Activated CD4-positive, alpha-beta T cell treated with anti-CD3 and anti-CD28 coated beads, Interleukin-2, amount 50 U/mL, for 48 hours (primary cell): ENCODE data around the gene NUMB.

Experiments used
- DNase-seq, 2 experiments: peaks; one replicate each; pipeline ENCODE4 v3.0.0-alpha.2; 2020

The NUMB gene

GRCh38 chr14:73458183-73458976 is at the start of gene NUMB:
TSS of gene NUMB (minus strand) at chr14:73458546. CDS start at chr14:73355751, 102,795 bp downstream.
- DNase-seq = peak; percentile 95 to 97

GRCh38 chr14:73503648-73504047 is 45.3 kb upstream of the NUMB start:
- no peak for DNase-seq

GRCh38 chr14:73502017-73502619 is 43.8 kb upstream of the NUMB start:
- no peak for DNase-seq

GRCh38 chr14:73500360-73500759 is 42.0 kb upstream of the NUMB start:
- DNase-seq = no peak

GRCh38 chr14:73494593-73494992 is 36.2 kb upstream of the NUMB start:
- DNase-seq = no peak

GRCh38 chr14:73492670-73493069 is 34.3 kb upstream of the NUMB start:
- no peak for DNase-seq

GRCh38 chr14:73492043-73492552 is 33.8 kb upstream of the NUMB start:
- DNase-seq = no peak

- DNase-seq = peak; percentile 73 to 78
Observed at GRCh38 chr14:73491256-73492042, 33.1 kb upstream of the NUMB start.

GRCh38 chr14:73489481-73490175 is 31.3 kb upstream of the NUMB start:
- no peak for DNase-seq

GRCh38 chr14:73478684-73479083 is 20.3 kb upstream of the NUMB start:
- DNase-seq = no peak

GRCh38 chr14:73477618-73478266 is 19.4 kb upstream of the NUMB start:
- no peak for DNase-seq

GRCh38 chr14:73476451-73476931 is 18.1 kb upstream of the NUMB start:
- no peak for DNase-seq

GRCh38 chr14:73474952-73475351 is 16.6 kb upstream of the NUMB start:
- no peak for DNase-seq

GRCh38 chr14:73472185-73473114 is 14.1 kb upstream of the NUMB start:
- DNase-seq = no peak

GRCh38 chr14:73471582-73472184 is 13.3 kb upstream of the NUMB start:
- DNase-seq = no peak

GRCh38 chr14:73468828-73469375 is 10.6 kb upstream of the NUMB start:
- DNase-seq = no peak

- DNase-seq = peak; percentile 50 to 64
Observed at GRCh38 chr14:73467800-73468199, 9.5 kb upstream of the NUMB start.

- DNase-seq = peak; percentile 82 to 88
Observed at GRCh38 chr14:73467377-73467776, 9.0 kb upstream of the NUMB start.

GRCh38 chr14:73466861-73467260 is 8.5 kb upstream of the NUMB start:
- DNase-seq = no peak
